AG04450 (cell line): ENCODE results near the gene ZSCAN26. TPM values are rescaled to one million over a fixed set of nuclear protein-coding genes. Genes with fewer than 3 reads are reported as not detected.

ENCODE experiments used
- CTCF ChIA-PET: fragments of 300-600, 350-600 bp; formaldehyde crosslinking; extraction: SDS; loops from one replicate; lab custom pipeline; 2022; ENCODE audit warnings: antibody characterized with exemption, inconsistent platforms; lab: Charles Lee
- POLR2A ChIA-PET: fragments of 350-600 bp; formaldehyde crosslinking; extraction: SDS; loops from one replicate; lab custom pipeline; 2021; ENCODE audit warnings: antibody characterized with exemption, inconsistent platforms; lab: Yijun Ruan, JAX
- DNase-seq: peaks from one replicate; pipeline ENCODE4 v3.0.0-alpha.2; 2011; ENCODE audit warnings: low read depth, low spot score
- H3K27ac ChIP-seq: one replicate; pipeline ENCODE4 v1.5.1; 2012; ENCODE audit warnings: low read depth, low read length, control low read depth
- H3K27me3 ChIP-seq: one replicate; pipeline ENCODE4 v1.6.0; 2012; ENCODE audit warnings: low read length; ENCODE audit not compliant: control insufficient read depth, insufficient read depth
- H3K4me3 ChIP-seq: 2 replicates; pipeline ENCODE4 v1.5.1; 2011; ENCODE audit warnings: mild to moderate bottlenecking, low read depth, low read length, control low read depth
- H3K9me3 ChIP-seq: 2 replicates; pipeline ENCODE4 v1.5.1; 2012; ENCODE audit warnings: low read length; ENCODE audit not compliant: control insufficient read depth, insufficient read depth
- CTCF ChIP-seq: IDR thresholded peaks from 2 replicates; pipeline ENCODE4 v1.5.1; 2011; ENCODE audit warnings: low read depth, low read length, control low read depth, inconsistent platforms
- polyA plus RNA-seq: library from polyadenylated mRNA; depleted of rRNA; stranded (reverse); fragments of >200 nt; gene quantifications from 2 replicates; pipeline ENCODE4 v1.2.3, GENCODE V29; 2011

Gene ZSCAN26
- polyA plus RNA-seq, 1 experiment: 24.0 TPM

- no peak for TF ChIP-seq CTCF
- POLR2A ChIA-PET: no interaction called here
- CTCF ChIA-PET: no interaction called here
- Histone ChIP-seq H3K27ac (no peak overlapping the region), H3K4me3 (no peak overlapping the region), H3K27me3 (no peaks in the 10 kb centered on the region), H3K9me3 (no peaks in the 10 kb centered on the region)
- DNase-seq: no peak
Observed at GRCh38 chr6:28277746-28278145, 10.8 kb downstream of the ZSCAN26 start.

GRCh38 chr6:28280595-28281287 is 13.8 kb downstream of the ZSCAN26 start:
- Histone ChIP-seq H3K27me3 (no peaks in the 10 kb centered on the region), H3K27ac (no peak overlapping the region), H3K9me3 (no peaks in the 10 kb centered on the region), H3K4me3 (peak overlapping the region; percentile 86)
- CTCF ChIA-PET: interaction anchor here (0.8 to 1.2 kb wide), 5 partner anchors 9 to 75 kb away, joined by 3 to 4 read pairs (median 3); partner anchors contain the start of gene ZKSCAN4
- no peak for TF ChIP-seq CTCF
- POLR2A ChIA-PET: interaction anchor here (1.0 to 1.3 kb wide), 7 partner anchors 12 to 139 kb away, joined by 3 to 10 read pairs (median 5); partner anchors contain the start of genes ZKSCAN3, ZKSCAN8 and ZSCAN26
- no peak for DNase-seq

- peak; percentile 44 for DNase-seq
- peak within 1 kb of the TSS; percentile 86 for H3K4me3 ChIP-seq
- ChIA-PET POLR2A (interaction anchor here (0.6 to 1.3 kb wide), 10 partner anchors 13 to 1793 kb away, joined by 3 to 10 read pairs (median 5); partner anchors contain the start of genes ZKSCAN3, ZKSCAN4, ZKSCAN8 and ZSCAN26), CTCF (interaction anchor here (0.8 to 1.2 kb wide), 5 partner anchors 9 to 75 kb away, joined by 3 to 4 read pairs (median 3); partner anchors contain the start of gene ZKSCAN4)
- no peaks in the 10 kb centered on the region for H3K9me3 ChIP-seq
- H3K27ac ChIP-seq: peak within 1 kb of the TSS; percentile 57
- no peaks in the 10 kb centered on the region for H3K27me3 ChIP-seq
- TF ChIP-seq CTCF: no peak
Observed at GRCh38 chr6:28281288-28282064, 14.5 kb downstream of the ZSCAN26 start, which contains the start of gene PGBD1. TSS of gene PGBD1 (plus strand) at chr6:28281572. CDS start at chr6:28283814, 2,242 bp downstream.

- ChIA-PET CTCF (interaction anchor here (2.0 kb wide), 1 partner anchor 73 kb away, joined by 7 read pairs; no protein-coding TSS in a partner anchor), POLR2A (interaction anchor here (0.6 kb wide), 1 partner anchor 70 kb away, joined by 4 read pairs; no protein-coding TSS in a partner anchor)
- H3K9me3 ChIP-seq: no peaks in the 10 kb centered on the region
- no peak for DNase-seq
- TF ChIP-seq CTCF: no peak
- H3K27me3 ChIP-seq: no peaks in the 10 kb centered on the region
- H3K27ac ChIP-seq: no peak overlapping the region
- H3K4me3 ChIP-seq: no peak overlapping the region
Observed at GRCh38 chr6:28282926-28283325, 16.0 kb downstream of the ZSCAN26 start.
